Measurements from ENCODE around the gene PTPRE.

GRCh38 chr10:127899766-127900387 lies 7.0 kb upstream of the PTPRE start:
- no peak for TF ChIP-seq POLR2AphosphoS5 (IDR thresholded peaks at IDR 0.05; ENCODE audit: low read depth)
- TF ChIP-seq CTCF (IDR thresholded peaks at IDR 0.05; ENCODE audit: insufficient read depth, low read length), result no peak

Measured in HL-60 (cell line).